ENCODE data around the gene ARMCX2. TPM values are rescaled to one million over a fixed set of nuclear protein-coding genes. Genes with fewer than 3 reads are reported as not detected.

ARMCX2 gene
- total RNA-seq, 2 donors from 2014 or later, result 14.2 to 20.9 TPM

GRCh38 chrX:101619364-101619763, 40.3 kb downstream of the ARMCX2 start:
- Mint-ChIP-seq H3K9me3 (no peaks in the 10 kb centered on the region), H3K27ac (peak overlapping the region in 1 of 2 donors; percentile 81)
- peak in 1 of 2 donors; percentile 7 for DNase-seq (ENCODE audit: low spot score in 2 of 2)

GRCh38 chrX:101617211-101618191, 42.1 kb downstream of the ARMCX2 start, which contains the start of gene ARMCX6:
Gene ARMCX6, minus strand, starts transcription at chrX:101618000. Its CDS starts 1,380 bp downstream, at chrX:101616620.
- Mint-ChIP-seq H3K9me3 (no peaks in the 10 kb centered on the region), H3K36me3 (peaks cover 6 to 9% of the 10 kb centered on the region in 2 donors), H3K27ac (peak within 1 kb of the TSS; percentile 81 to 90)
- DNase-seq (ENCODE audit: low spot score in 2 of 2) (peak; percentile 61 to 67), ATAC-seq (peak; percentile 86 to 87)

More at GRCh38 chrX:101619364-101619763, 40.3 kb downstream of the ARMCX2 start:
- ATAC-seq, result peak; percentile 11 to 21
- H3K36me3 Mint-ChIP-seq, result peaks cover 22 to 26% of the 10 kb centered on the region in 2 donors

GRCh38 chrX:101605728-101606127, 53.9 kb downstream of the ARMCX2 start:
- Mint-ChIP-seq H3K36me3 (no peaks in the 10 kb centered on the region), H3K9me3 (no peaks in the 10 kb centered on the region), H3K27ac (no peak overlapping the region)
- no peak for ATAC-seq
- no peak for DNase-seq (ENCODE audit: low spot score in 2 of 2)

Other genes starting within 250 kb of the ARMCX2 start
- gene ARMCX4, start 174.4 kb downstream of the ARMCX2 start, total RNA-seq, result 1 to 10 TPM; 7.2 to 7.6 TPM
- 1 to 10 TPM; 2.4 to 2.8 TPM for gene ARMCX1, start 109.3 kb downstream of the ARMCX2 start, total RNA-seq
- gene ARMCX6, start 41.9 kb downstream of the ARMCX2 start, total RNA-seq, result 10 to 100 TPM; 36.1 to 44.6 TPM
- gene ARMCX3, start 36.7 kb downstream of the ARMCX2 start, total RNA-seq, result 10 to 100 TPM; 34.3 to 43.7 TPM